Hypothalamus (tissue), 51 donors: ENCODE measurements around the gene XIRP1.

Experiments
- DNase-seq, 51 donors: peaks; one replicate each; lab custom pipeline; 2025; lab: John Stamatoyannopoulos, UW

XIRP1 gene

GRCh38 chr3:39134305-39134704 is 58.1 kb downstream of the XIRP1 start:
- no peak for DNase-seq

- no peak for DNase-seq
Observed at GRCh38 chr3:39133822-39134221, 58.6 kb downstream of the XIRP1 start.
